Skeletal muscle satellite cell (primary cell): Measurements from ENCODE around the gene RTN4R.

Experiments used
- H3K27me3 ChIP-seq: 2 replicates; pipeline ENCODE4 v1.7.0; 2013; ENCODE audit warnings: low read length; ENCODE audit not compliant: control insufficient read depth, insufficient read depth
- H3K36me3 ChIP-seq: 2 replicates; pipeline ENCODE4 v1.7.0; 2013; ENCODE audit warnings: mild to moderate bottlenecking, control low read depth, low read length; ENCODE audit not compliant: insufficient read depth
- H3K4me1 ChIP-seq: 2 replicates; pipeline ENCODE4 v1.7.0; 2013; ENCODE audit warnings: low read length; ENCODE audit not compliant: control insufficient read depth, insufficient read depth
- H3K4me2 ChIP-seq: 2 replicates; pipeline ENCODE4 v1.7.0; 2013; ENCODE audit warnings: mild to moderate bottlenecking, low read length
- H3K4me3 ChIP-seq: 2 replicates; pipeline ENCODE4 v1.7.0; 2013; ENCODE audit warnings: low read length
- H3K9ac ChIP-seq: 2 replicates; pipeline ENCODE4 v1.7.0; 2013; ENCODE audit warnings: mild to moderate bottlenecking, low read depth, low read length, moderate library complexity
- H3K9me3 ChIP-seq: replicated peaks from 2 replicates; pipeline ENCODE4 v1.7.0; 2013; ENCODE audit warnings: mild to moderate bottlenecking, control low read depth, low read length

The RTN4R gene

DNA sequence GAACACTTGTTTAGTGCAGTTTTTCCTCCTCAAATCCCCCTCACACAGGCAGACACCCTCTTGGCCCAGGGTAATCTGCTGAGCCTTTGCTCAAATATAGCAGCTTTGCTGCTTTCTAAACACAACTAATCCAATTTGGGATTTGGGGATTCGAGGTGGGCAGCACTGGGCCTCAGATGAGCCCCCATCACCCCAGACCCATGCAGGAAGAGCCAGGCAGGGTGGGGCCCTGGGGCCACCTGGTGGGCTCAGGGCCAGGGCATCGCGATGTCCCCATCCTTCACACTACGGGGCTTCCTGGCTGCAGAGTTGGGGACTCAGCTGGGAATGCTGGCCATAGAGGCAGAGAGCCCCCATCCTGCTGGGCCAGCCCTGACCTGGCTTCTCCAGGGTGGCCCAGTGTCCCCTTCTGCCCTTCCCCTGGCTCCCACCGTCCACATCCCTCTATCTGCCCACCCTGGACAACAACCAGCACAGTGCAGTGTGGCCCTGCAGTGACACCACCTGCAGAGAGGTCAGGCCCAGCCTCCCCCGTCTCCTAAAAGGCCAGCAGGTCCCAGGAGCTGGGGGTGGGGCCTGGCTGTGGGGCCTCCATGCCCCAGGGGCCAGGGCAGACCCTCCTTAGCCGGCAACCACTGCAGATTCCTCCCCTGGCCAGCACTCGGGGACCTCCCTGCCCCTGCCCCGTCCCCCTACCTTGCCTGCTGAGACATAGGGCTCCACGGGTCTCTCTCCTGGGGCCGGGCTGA, 60.7 kb downstream of the RTN4R start:
- Histone ChIP-seq H3K4me3 (no peak overlapping the region), H3K9me3 (no peaks in the 10 kb centered on the region), H3K4me2 (no peak overlapping the region), H3K9ac (no peak overlapping the region), H3K36me3 (no peaks in the 10 kb centered on the region), H3K27me3 (peaks cover 17% of the 10 kb centered on the region), H3K4me1 (peaks cover 29% of the 10 kb centered on the region)

DNA sequence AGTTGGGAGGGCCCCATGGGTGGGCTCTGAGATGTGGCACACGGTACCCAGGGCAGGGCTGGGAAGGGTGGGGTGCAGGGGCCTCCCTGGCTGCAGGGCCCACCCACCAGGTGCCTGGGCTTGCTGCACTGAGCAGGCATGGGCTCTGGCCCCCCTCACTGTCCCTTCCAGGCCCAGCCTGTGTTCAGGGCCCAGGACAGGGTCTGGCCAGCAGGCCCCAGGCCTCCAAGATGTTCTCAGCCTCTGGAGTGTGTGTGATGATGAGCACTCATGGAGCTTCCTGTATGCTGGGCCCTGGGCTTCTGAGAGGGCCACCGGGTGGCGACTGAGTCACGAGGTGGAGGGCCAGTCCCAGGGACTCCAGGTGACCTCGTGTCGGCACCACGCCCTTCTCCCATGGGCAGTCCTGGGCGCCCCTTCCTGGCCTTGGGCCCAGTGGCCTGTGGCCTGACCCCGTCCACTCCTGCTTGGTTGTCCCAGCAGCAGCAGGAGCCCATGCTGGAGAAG, 61.4 kb downstream of the RTN4R start:
- Histone ChIP-seq H3K9me3 (no peaks in the 10 kb centered on the region), H3K4me3 (no peak overlapping the region), H3K9ac (no peak overlapping the region), H3K4me1 (peaks cover 22% of the 10 kb centered on the region), H3K4me2 (no peak overlapping the region), H3K27me3 (peaks cover 13% of the 10 kb centered on the region), H3K36me3 (no peaks in the 10 kb centered on the region)

DNA sequence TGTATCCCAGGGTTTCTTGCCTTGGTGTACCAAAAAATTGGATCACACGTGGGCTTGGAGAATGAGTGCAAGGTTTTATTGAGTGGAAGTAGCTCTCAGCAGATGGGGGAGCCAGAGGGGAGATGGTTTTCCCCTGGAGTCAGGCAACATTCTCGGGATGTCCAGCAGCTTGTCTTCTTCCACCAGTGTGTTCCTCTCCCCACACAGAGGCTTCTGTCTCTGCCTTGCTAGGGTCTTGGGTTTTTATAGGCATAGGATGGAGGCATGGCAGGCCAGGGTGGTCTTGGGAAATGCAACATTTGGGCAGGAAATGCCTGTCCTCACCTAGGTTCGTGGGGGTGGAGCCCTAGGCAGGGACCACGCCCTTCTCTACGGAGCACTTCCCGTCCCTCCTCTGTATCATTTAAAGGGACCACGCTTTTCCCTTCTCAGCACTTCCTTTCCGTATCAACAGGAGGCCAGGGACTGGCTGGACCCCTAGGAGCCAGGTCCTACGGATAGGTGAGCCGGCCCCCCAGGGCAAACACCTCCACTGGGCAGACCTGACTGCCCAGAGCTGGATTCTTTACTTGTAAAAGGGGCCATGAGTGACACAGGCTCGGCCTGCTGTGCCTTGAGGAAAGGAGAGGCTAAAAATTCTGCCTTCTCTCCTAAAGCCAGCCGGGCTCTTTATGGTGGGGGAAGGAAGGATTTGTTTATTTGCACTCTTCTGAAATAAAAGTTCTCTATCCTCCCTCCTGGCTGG, 62.0 kb downstream of the RTN4R start:
- peaks cover 10% of the 10 kb centered on the region for H3K27me3 ChIP-seq
- H3K4me2 ChIP-seq = no peak overlapping the region
- H3K4me1 ChIP-seq = peaks cover 15% of the 10 kb centered on the region
- H3K9ac ChIP-seq = no peak overlapping the region
- no peak overlapping the region for H3K4me3 ChIP-seq
- no peaks in the 10 kb centered on the region for H3K36me3 ChIP-seq
- no peaks in the 10 kb centered on the region for H3K9me3 ChIP-seq

DNA sequence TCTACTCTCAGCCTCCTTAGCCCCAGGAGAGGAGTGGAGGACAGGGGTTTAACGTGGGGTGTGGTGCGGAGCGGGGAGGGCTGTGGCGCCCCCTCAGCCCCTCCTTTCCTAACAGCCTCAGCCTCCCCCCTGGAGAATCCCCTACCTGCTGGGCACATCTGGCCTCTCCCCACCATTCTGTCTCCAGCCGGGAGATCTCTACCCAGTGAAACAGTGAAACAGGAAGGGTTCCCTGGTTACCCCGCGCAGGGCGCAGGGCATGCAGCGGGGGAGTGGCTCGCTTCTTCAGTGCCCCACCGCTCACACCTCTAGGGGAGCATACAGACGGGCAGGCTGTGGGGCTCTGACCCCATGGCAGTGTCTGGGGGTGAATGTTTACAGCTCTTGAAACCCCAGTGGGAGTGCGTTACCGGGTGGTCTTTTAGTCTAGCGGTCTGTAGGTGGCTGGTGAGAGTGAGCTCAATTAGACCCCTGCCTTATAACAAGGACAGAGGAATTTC, 62.6 kb downstream of the RTN4R start:
- Histone ChIP-seq H3K4me3 (no peak overlapping the region), H3K27me3 (peaks cover 8% of the 10 kb centered on the region), H3K9ac (no peak overlapping the region), H3K4me1 (peaks cover 14% of the 10 kb centered on the region), H3K9me3 (no peaks in the 10 kb centered on the region), H3K4me2 (no peak overlapping the region), H3K36me3 (no peaks in the 10 kb centered on the region)

DNA sequence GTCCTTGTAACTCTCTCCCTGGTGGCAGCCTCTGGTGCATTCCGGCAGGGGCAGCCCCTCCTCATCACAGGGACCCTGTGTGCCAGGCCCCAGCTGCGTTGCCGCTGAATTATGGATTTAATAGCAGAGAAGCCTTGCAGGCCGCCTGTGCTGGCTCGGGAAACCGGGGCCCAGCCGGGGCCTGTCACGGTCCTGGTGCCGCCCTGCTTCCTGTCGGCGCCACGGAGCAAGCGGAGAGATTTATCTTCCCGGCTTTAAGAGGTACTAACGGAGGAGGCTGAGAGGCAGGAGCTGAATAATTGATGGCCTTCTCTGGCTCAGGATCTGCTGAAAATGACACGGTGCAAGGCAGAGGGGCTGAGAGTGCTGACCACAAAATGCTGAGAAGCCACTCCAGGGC, 63.3 kb downstream of the RTN4R start:
- Histone ChIP-seq H3K9me3 (no peaks in the 10 kb centered on the region), H3K36me3 (no peaks in the 10 kb centered on the region), H3K9ac (no peak overlapping the region), H3K4me1 (peaks cover 14% of the 10 kb centered on the region), H3K27me3 (peaks cover 12% of the 10 kb centered on the region), H3K4me2 (no peak overlapping the region), H3K4me3 (no peak overlapping the region)

DNA sequence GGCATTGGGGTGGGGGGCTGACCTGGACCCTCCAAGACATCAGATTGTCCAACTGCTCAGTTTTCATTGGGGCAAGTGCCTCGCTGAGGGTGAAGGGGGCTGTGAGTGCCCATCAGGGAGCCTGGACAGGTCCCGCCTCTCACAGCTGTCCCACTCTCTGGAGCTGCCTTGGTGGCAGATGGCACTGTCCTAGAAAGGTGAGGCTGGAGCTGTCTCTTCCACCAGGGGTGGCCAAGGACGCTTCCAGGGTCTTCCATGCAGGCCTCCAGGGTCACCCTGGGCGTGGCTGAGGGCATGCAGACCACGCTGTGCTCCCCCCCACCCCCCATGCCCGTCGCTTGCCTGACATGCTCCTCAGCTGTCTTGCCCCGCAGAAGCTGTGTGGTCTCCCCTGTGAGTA, 63.8 kb downstream of the RTN4R start:
- no peaks in the 10 kb centered on the region for H3K36me3 ChIP-seq
- peaks cover 17% of the 10 kb centered on the region for H3K27me3 ChIP-seq
- H3K9me3 ChIP-seq = no peaks in the 10 kb centered on the region
- peaks cover 14% of the 10 kb centered on the region for H3K4me1 ChIP-seq
- H3K9ac ChIP-seq = no peak overlapping the region
- H3K4me3 ChIP-seq = no peak overlapping the region
- H3K4me2 ChIP-seq = no peak overlapping the region

DNA sequence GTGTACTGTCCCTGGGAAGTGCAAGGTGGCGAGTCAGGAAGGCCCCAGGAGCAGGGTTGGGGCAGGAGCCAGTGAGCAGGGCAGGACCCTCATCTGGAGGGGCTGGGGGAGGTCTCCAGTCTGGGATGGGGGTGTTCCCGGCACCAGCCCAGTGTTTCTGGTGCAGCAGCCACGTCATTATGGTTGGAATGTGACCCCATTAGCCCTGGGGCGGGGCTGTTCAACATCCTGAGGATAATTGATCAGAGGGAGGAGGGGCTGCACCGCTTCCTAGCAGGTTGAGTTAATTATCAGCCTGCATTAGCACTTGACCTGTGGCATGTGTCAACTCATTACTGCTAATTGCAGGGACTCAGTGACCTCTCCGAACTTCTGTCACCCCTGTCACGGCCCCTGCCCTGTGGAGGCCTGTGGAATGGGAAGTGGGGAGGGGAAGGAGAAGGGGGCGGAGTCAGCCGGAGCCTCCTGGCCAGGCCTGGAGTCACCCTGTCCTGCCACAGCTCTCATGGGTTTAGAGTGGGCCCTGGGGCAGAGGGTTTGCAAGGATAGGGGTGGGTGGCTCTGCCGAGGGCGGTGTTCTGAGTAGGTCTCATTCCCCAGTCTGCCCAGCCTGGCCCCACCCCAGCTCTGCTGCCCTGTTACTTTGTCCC, 64.4 kb downstream of the RTN4R start:
- Histone ChIP-seq H3K4me1 (peaks cover 14% of the 10 kb centered on the region), H3K4me2 (no peak overlapping the region), H3K4me3 (no peak overlapping the region), H3K36me3 (no peaks in the 10 kb centered on the region), H3K9ac (no peak overlapping the region), H3K9me3 (no peaks in the 10 kb centered on the region), H3K27me3 (peaks cover 17% of the 10 kb centered on the region)

DNA sequence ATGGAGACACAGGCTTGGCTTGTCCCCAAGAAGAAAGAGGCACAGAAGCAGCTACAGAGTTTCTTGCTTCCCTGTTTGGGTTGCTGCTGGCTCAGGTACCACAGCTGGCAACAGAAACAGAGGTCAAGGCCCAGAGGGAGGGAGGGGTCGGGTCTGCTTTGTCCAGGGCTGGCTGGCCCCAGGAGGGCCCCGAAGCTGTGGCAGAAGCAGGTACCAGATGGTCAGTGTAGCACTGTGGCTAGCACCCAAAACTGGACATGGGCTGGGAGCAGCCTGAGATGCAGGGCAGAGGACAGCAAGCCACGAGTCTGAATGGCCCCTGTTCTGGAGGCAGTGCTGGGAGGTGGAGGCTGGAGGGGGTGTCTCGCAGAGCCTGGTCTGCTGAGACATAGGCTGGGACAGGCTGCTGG, 65.0 kb downstream of the RTN4R start:
- H3K36me3 ChIP-seq = no peaks in the 10 kb centered on the region
- H3K9ac ChIP-seq = no peak overlapping the region
- H3K27me3 ChIP-seq = peaks cover 19% of the 10 kb centered on the region
- no peaks in the 10 kb centered on the region for H3K9me3 ChIP-seq
- H3K4me3 ChIP-seq = no peak overlapping the region
- H3K4me1 ChIP-seq = peaks cover 14% of the 10 kb centered on the region
- H3K4me2 ChIP-seq = no peak overlapping the region

DNA sequence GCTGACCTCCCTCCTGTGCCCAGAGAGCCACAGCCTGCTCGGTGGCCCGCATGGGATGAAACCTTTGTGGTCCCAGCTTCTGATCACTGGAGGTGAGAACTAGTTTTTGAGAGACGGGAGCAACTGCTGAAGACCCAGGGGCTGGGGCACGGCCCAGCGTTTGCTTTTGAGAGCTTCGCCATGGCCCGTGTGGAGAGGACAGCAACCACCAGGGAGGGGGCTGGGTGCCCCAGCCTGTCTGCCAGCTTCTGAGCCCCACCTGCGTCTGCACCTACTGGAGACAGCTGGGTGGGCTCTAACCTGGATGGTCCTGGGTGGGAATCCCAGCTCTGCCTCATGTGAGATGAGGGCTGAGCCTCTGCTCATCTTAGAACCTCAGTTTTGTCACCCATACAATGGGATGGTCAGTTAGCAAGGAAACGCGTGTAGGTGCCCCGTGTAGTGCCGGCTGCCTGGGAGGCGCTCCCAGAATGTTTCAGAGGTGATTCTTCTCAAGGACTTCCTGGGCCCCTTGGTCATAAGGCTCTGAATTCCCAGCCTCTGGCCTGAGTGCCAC, 66.2 kb downstream of the RTN4R start:
- peaks cover 19% of the 10 kb centered on the region for H3K27me3 ChIP-seq
- peaks cover 14% of the 10 kb centered on the region for H3K4me1 ChIP-seq

DNA sequence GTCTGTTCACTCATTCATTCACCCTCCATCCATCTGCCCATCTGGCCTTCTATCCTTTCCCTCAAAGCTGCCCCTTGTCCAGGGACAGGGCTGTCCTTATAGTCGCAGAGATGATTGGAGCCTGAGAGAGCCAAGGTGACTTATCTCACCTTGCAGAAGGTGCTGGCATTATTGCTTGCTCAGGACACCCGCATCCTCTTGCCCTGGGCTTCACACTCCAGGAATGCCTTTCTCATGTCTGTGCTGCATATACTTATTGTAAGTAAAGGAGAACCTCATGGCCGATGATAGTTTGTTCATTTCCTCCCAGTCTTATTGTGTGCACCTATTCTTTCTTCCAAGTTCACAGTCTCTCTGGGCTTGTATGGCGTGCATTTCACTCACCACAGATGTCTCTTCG, 68.2 kb downstream of the RTN4R start:
- H3K36me3 ChIP-seq = no peaks in the 10 kb centered on the region
- H3K4me3 ChIP-seq = no peak overlapping the region
- H3K27me3 ChIP-seq = peaks cover 23% of the 10 kb centered on the region
- no peak overlapping the region for H3K9ac ChIP-seq
- H3K9me3 ChIP-seq = no peaks in the 10 kb centered on the region
- peaks cover 12% of the 10 kb centered on the region for H3K4me1 ChIP-seq
- H3K4me2 ChIP-seq = no peak overlapping the region

More for the DNA sequence above, 66.2 kb downstream of the RTN4R start:
- Histone ChIP-seq H3K9me3 (no peaks in the 10 kb centered on the region), H3K4me2 (no peak overlapping the region), H3K9ac (no peak overlapping the region), H3K4me3 (no peak overlapping the region), H3K36me3 (no peaks in the 10 kb centered on the region)

DNA sequence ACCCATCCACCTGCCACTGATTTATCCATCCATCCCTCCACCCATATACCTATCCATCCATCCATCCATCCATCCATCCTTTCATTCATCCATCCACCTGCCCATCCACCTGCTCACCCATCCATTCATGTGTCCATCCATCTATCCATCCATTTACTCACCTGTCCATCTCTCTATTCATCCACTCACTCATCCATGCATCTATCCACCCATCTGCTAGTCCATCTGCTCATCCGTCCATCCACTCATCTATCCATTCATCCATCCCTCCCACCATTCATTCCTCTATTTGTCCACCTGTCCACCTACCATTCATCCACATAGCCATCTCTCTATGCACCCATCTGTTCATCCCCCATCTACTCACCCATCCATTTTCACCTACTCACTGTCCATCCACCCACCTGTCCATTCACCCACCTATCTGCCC, 68.7 kb downstream of the RTN4R start:
- H3K4me2 ChIP-seq = no peak overlapping the region
- H3K9ac ChIP-seq = no peak overlapping the region
- H3K36me3 ChIP-seq = no peaks in the 10 kb centered on the region
- peaks cover 12% of the 10 kb centered on the region for H3K4me1 ChIP-seq
- peaks cover 23% of the 10 kb centered on the region for H3K27me3 ChIP-seq
- H3K4me3 ChIP-seq = no peak overlapping the region
- no peaks in the 10 kb centered on the region for H3K9me3 ChIP-seq
